PFSK-1 (cell line): ENCODE results near the gene TRNP1.

Source experiments
- SIN3A ChIP-seq: IDR thresholded peaks from 2 replicates; pipeline ENCODE4 v1.6.1; 2012; ENCODE audit warnings: mild to moderate bottlenecking, low read length, moderate library complexity, borderline replicate concordance; ENCODE audit not compliant: insufficient read depth
- TAF1 ChIP-seq: IDR thresholded peaks from 2 replicates; pipeline ENCODE4 v1.6.1; 2012; ENCODE audit warnings: low read length, control low read depth, borderline replicate concordance; ENCODE audit not compliant: insufficient read depth
- TF ChIP-seq, protein P1 (sequence below), 2 experiments: IDR thresholded peaks; 2 replicates each; pipeline versions ENCODE4 v1.6.1 to v1.8.0; 2011 to 2012; ENCODE audit warnings: low read depth in 2 of 2, low read length in 2 of 2, control low read depth in 1 of 2, inconsistent platforms in 1 of 2, mild to moderate bottlenecking in 1 of 2, moderate library complexity in 1 of 2; ENCODE audit not compliant: insufficient read depth in 1 of 2

DNA sequence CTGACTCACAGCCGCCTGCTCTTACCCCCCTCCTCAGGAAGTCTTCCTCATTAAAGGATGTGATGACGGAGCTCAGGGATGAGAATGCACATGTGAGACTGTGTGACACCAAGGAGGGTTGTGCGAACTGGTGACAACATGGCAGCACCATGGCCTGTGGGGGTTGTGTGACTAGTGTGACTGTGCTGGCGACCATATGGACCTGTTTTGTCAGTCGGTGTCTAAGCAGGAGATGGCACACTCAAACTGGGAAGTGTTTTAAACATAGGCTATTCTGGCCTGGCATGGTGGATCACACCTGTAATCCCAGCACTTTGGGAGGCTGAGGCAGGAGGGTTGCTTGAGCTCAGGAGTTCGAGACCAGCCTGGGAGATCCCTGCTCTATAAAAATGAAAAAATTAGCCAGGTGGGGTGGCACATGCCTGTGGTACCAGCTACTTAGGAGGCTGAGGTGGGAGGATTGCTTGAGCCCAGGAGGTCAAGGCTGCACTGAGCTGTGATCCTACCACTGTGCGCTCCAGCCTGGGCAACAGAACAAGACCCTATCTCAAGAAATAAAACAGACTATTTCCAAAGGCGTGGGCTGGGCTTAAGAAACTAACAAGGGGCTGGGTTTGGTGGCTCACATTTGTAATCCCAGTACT is 7.4 kb downstream of the TRNP1 start:
- TF ChIP-seq, protein P1, sequence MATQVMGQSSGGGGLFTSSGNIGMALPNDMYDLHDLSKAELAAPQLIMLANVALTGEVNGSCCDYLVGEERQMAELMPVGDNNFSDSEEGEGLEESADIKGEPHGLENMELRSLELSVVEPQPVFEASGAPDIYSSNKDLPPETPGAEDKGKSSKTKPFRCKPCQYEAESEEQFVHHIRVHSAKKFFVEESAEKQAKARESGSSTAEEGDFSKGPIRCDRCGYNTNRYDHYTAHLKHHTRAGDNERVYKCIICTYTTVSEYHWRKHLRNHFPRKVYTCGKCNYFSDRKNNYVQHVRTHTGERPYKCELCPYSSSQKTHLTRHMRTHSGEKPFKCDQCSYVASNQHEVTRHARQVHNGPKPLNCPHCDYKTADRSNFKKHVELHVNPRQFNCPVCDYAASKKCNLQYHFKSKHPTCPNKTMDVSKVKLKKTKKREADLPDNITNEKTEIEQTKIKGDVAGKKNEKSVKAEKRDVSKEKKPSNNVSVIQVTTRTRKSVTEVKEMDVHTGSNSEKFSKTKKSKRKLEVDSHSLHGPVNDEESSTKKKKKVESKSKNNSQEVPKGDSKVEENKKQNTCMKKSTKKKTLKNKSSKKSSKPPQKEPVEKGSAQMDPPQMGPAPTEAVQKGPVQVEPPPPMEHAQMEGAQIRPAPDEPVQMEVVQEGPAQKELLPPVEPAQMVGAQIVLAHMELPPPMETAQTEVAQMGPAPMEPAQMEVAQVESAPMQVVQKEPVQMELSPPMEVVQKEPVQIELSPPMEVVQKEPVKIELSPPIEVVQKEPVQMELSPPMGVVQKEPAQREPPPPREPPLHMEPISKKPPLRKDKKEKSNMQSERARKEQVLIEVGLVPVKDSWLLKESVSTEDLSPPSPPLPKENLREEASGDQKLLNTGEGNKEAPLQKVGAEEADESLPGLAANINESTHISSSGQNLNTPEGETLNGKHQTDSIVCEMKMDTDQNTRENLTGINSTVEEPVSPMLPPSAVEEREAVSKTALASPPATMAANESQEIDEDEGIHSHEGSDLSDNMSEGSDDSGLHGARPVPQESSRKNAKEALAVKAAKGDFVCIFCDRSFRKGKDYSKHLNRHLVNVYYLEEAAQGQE (IDR thresholded peaks at IDR 0.05; ENCODE audit: insufficient read depth in 1 of 2, low read depth in 2 of 2, low read length in 2 of 2) = no peak
- TF ChIP-seq SIN3A (no peak), TAF1 (no peak)
